Activated CD4-positive, alpha-beta T cell treated with anti-CD3 and anti-CD28 coated beads, Interleukin-10, Interleukin-2, amounts not matched to agents 100 ng/mL and 50 ng/mL, durations not matched to agents 16 hours and 8 hours (primary cell): ENCODE data around the gene KCNMB1.

Experiments
- DNase-seq: peaks from one replicate; pipeline ENCODE4 v3.0.0-alpha.2; 2020

KCNMB1 gene

GRCh38 chr5:170338933-170339779 lies 50.0 kb downstream of the KCNMB1 start:
- DNase-seq: peak; percentile 77

DNA sequence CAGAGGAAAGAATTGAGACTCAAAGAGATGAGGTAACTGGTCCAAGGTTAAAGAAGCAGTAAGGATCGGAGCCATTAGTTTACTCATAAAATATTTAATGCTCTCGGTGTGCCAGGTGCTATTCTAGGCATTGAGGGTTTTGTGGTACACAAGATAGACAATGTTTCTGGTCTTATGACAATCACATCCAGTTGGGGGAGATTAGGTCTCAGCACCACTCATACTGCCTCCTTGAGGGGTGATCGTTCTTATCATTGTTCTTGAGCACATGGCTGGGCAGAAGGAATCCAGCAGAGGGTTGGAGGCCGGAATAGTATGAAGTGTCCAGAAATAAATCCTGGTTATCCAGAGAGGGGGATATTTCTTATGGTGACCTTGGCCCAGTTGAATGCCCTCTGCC lies 50.9 kb downstream of the KCNMB1 start:
- no peak for DNase-seq

- no peak for DNase-seq
Measured at GRCh38 chr5:170337045-170337733, 52.0 kb downstream of the KCNMB1 start.

DNA sequence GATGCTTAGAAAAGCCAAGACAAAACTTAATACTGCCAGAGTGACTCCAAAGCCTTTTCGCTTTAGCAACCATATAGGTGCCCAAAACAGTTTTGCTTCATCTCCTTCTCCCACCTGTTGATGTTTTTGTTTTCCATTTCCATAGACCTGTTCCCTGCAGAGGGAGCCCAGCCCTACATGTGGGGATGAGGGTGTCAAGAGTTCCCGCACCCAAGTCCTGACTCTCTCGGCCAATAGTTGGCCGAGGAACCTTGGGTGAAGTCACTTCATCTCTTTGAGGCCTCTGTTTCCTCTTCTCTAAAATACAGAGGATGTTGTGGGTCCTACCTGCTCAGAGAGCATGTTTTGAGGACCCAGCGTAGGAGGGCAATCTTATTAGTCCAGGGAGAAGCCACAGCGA lies 53.1 kb downstream of the KCNMB1 start:
- DNase-seq: no peak

DNA sequence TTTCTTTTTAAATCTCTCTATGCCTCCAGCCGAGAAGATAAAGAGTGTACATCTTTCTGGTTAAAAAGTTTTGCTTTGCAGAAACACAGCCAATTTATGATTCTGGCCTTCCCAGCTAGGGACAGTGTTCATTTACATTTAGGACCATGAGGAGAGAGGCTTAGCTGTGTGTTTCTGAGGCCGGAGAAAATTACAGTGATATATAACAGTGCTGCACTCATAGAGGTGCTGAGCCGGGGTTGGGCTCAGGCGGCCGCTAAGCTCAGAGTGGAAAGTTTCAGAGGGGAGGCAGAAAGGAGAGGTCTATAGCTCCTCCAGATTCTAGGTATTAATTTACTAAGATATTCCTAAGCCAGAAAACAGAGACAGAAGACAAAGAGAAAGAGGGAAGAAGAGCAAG lies 54.5 kb downstream of the KCNMB1 start:
- peak; percentile 51 for DNase-seq

DNA sequence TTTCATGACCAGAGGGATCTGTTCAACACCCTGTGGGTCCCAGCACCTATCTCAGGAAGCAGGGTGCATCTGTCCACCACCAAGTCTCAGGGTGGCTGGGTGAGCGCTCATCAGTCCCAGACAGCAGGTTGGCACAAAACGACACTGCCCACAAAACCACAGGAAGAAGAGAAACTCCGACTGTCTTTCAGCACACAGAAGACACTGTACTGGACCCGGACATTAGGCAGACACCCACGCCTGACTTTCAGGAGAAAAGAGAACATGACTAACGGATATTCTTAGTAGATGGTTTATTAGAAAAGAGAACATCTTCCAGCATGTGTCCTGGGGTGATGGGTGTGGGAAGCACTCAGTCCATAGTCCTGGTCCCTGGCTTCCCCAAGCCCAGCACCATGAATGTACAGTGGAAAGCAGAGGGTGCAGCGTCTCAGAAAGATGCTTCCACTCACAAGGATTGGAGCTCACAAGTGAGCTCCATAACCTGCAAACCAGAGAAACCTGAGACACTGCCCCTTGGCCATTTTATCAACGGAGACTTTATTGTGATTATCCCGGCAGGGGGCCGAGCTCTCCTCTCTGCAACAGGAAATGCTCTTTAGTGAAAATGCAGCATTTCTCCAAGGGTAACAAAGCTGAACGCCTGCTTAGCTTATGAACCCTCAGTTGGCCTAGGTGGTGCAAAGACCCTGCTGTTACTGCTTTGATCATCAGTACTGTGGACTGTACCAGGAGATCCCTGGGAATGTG lies 55.8 kb downstream of the KCNMB1 start:
- DNase-seq: peak; percentile 91

DNA sequence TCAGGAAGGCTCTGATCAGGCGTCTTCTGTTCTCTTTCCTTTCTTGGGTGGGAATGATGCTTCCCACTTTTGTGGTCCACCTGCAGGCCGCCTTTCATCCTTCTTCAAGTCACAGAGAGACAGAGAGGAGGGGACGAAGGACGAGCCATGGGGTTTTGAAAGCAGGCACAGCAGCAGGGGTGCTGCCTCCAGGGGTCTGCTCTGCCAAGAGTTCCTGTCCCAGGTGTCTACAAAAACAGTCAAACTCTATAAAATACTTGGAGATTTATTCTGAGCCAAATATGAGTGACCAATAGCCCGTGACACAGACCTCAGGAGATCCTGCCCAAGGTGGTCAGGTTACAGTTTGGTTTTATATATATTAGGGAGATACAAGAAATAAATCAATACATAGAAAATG lies 57.1 kb downstream of the KCNMB1 start:
- DNase-seq: no peak

DNA sequence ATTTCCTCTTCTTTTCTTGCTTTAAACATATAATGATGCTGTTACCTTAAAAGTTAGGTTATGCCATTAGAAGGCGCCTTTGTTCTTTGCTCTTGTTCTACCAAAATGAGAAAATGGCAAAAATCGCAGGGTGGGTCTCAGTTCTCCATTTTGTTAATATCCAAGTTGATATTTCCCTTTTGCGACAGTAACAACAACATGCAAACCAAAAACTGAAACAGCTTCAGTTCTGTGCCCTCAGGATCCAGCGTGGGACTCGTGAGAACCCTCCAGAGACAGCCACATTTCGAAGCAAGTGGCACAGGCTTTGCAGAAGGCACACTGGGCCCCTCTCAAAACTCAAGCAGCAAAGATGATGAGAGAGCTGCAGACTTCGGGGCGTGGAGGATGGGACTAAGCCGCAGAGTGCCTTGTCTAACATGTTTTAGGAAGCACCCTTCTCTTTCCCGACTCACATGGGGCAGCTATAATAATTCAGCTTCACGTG lies 58.6 kb downstream of the KCNMB1 start:
- DNase-seq: peak; percentile 31

- DNase-seq: no peak
Measured at GRCh38 chr5:170329524-170329923, 59.6 kb downstream of the KCNMB1 start.

DNA sequence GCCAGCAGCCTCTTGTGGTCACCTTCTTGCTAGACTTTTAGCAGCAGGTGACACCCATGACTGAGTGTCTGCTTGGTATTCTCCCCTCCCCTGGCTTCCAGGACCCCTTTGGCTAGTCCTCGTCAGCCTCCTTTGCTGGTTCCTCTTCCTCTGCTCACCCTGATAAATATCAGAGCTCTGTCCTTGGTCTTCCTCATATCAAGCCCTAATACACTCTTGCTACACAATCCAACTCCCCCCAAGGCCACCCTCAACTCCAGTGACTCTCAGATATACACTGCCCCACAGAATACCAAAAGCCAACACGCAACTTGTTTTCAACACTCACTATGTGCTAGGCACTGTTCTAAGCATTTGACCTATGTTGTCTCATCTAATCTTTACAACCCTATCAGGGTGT lies 61.3 kb downstream of the KCNMB1 start:
- no peak for DNase-seq

GRCh38 chr5:170327168-170327567 lies 62.0 kb downstream of the KCNMB1 start:
- no peak for DNase-seq
